ENCODE data around the gene LRIG1.

- TF ChIP-seq POLR2AphosphoS5 (IDR thresholded peaks at IDR 0.05; ENCODE audit: low read depth, low read length): no peak
- TF ChIP-seq, protein P1, sequence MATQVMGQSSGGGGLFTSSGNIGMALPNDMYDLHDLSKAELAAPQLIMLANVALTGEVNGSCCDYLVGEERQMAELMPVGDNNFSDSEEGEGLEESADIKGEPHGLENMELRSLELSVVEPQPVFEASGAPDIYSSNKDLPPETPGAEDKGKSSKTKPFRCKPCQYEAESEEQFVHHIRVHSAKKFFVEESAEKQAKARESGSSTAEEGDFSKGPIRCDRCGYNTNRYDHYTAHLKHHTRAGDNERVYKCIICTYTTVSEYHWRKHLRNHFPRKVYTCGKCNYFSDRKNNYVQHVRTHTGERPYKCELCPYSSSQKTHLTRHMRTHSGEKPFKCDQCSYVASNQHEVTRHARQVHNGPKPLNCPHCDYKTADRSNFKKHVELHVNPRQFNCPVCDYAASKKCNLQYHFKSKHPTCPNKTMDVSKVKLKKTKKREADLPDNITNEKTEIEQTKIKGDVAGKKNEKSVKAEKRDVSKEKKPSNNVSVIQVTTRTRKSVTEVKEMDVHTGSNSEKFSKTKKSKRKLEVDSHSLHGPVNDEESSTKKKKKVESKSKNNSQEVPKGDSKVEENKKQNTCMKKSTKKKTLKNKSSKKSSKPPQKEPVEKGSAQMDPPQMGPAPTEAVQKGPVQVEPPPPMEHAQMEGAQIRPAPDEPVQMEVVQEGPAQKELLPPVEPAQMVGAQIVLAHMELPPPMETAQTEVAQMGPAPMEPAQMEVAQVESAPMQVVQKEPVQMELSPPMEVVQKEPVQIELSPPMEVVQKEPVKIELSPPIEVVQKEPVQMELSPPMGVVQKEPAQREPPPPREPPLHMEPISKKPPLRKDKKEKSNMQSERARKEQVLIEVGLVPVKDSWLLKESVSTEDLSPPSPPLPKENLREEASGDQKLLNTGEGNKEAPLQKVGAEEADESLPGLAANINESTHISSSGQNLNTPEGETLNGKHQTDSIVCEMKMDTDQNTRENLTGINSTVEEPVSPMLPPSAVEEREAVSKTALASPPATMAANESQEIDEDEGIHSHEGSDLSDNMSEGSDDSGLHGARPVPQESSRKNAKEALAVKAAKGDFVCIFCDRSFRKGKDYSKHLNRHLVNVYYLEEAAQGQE (IDR thresholded peaks at IDR 0.05; ENCODE audit: insufficient read depth in 1 of 2, low read depth in 2 of 2, low read length in 2 of 2): no peak
- TF ChIP-seq TAF1 (IDR thresholded peaks at IDR 0.05; ENCODE audit: borderline replicate concordance, insufficient read depth, low read length): no peak
- TF ChIP-seq SIN3A (IDR thresholded peaks at IDR 0.05; ENCODE audit: borderline replicate concordance, insufficient read depth, low read length): no peak
Observed at GRCh38 chr3:66427352-66427751, 73.5 kb downstream of the LRIG1 start.

Data from PFSK-1 (cell line).